Tongue (tissue), 2 donors: Measurements from ENCODE around the gene CDK14. TPM values are rescaled to one million over a fixed set of nuclear protein-coding genes. Genes with fewer than 3 reads are reported as not detected.

Experiments used
- DNase-seq: peaks from one replicate; pipeline ENCODE4 v3.0.0-alpha.2; 2015
- total RNA-seq: library from RNA; depleted of rRNA; stranded (reverse); fragments of >200 nt; gene quantifications from one replicate; pipeline ENCODE4 v1.2.3, GENCODE V29; 2014

The CDK14 gene
- total RNA-seq, 1 donor from 2014 or later, result 29.3 TPM

DNA sequence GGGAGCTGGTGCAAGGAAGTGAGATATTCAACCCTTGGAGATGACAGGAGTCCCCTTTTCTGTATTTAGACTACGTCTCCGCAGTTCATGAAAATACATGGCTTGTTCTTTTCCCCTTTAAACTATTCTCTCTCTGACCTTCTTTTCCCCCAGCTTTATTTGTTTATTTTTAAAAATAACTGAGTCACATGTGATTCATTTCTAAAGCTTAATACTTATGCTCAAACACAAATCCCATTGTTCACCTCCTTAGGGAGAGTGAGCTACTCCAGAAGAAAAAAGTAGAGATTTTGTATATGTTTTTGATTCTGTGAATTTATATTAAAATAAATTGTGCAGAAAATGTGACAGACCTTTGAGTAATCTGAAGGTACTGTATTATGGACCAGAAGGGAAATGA, 632.2 kb downstream of the CDK14 start:
- no peak for DNase-seq

- no peak for DNase-seq
Observed at GRCh38 chr7:91228927-91229558, 632.9 kb downstream of the CDK14 start.

- no peak for DNase-seq
Observed at GRCh38 chr7:91230100-91230499, 634.0 kb downstream of the CDK14 start.

- no peak for DNase-seq
Observed at GRCh38 chr7:91230503-91230902, 634.4 kb downstream of the CDK14 start.

- no peak for DNase-seq
Observed at GRCh38 chr7:91233212-91233611, 637.1 kb downstream of the CDK14 start.

DNA sequence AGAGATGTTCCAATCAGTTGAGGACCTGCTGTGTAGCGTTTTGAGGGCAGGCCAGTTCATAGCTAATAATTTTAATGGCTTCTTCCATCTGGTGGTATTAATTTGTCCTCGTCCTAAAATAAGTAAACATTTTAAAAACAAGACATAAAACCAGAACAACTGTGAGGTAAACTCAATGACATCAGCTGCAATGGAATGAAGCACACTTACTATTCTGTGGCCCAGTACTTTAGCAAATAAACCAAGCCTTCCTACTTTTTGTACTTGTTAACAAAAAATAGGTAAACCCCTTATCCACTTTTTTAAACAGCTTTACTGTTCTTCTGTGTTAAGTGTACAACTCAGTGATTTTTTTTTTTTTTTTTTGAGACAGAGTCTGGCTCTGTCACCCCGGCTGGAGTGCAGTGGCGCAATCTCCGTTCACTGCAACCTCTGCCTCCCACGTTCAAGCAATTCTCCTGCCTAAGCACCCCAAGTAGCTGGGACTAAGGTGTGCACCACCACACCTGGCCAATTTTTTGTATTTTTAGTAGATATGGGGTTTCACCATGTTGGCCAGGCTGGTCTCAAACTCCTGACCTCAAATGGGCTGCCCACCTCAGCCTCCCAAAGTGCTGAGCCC, 639.2 kb downstream of the CDK14 start:
- DNase-seq, result no peak

DNA sequence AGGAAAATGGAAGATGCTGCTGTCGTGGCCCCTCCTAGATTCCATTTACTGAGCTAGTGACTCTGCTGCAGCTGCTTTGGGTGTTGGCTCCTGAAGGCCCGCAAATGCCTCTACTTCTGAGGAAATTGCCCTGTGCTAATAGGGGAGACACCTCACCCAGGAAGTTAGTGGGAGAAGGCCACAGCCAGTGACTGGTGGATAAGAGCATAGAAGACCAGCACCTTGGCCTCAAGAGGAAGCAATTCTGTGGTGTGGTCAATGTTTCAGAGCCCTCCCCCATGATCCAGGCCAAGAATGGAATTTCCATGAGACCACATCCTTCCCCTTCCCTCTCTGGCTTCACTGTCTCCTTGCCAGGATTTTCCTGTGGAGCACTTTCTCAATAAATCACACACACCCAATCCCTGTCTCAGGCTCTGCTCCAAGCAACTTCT, 643.1 kb downstream of the CDK14 start:
- peak; percentile 35 for DNase-seq

DNA sequence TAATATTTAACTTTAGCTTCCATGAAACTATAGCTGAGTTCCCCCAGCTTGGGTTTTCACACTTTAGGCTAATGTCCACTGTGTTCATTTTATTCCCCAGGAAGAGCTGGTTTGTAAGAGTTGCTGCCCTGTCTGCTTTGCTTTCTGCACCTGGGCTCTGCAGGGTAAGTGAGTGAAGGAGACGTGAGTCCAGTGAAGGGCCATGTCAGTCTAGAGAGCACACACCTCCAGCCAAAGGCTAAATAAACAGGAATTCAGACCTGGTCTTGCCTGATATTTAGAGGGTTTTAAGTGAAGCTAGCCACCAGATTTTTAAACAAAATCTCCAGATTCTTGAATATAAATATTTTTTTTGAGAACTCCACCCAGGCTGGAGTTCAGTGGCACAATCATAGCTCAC, 643.7 kb downstream of the CDK14 start:
- no peak for DNase-seq

DNA sequence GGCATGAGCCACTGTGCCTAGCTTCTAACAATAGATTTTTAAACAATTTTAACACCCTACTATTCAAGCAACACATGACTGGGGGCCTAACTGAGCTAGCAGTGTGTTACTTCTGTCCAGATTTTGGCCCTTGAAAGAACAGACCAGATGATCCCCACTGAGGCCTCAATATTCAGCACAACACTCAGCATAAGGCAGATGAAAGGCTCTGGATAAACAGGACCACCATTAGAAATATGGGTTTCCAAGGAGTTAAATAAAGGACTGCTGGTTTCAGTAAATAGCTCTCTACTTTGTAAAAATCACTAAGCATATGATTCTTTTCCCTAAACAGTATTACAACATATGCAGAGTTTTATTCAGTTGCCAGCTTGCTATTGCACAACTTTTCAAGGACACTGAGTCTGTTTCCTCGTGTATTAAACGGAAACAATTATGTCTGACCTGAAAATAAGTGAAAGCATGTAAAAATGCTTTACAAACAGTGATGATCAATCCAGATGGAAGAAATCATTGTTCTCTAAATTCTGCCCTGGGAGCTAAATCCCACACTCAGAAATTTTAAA, 644.3 kb downstream of the CDK14 start:
- peak; percentile 74 for DNase-seq

- DNase-seq, result no peak
Observed at GRCh38 chr7:91242097-91242844, 646.1 kb downstream of the CDK14 start.

DNA sequence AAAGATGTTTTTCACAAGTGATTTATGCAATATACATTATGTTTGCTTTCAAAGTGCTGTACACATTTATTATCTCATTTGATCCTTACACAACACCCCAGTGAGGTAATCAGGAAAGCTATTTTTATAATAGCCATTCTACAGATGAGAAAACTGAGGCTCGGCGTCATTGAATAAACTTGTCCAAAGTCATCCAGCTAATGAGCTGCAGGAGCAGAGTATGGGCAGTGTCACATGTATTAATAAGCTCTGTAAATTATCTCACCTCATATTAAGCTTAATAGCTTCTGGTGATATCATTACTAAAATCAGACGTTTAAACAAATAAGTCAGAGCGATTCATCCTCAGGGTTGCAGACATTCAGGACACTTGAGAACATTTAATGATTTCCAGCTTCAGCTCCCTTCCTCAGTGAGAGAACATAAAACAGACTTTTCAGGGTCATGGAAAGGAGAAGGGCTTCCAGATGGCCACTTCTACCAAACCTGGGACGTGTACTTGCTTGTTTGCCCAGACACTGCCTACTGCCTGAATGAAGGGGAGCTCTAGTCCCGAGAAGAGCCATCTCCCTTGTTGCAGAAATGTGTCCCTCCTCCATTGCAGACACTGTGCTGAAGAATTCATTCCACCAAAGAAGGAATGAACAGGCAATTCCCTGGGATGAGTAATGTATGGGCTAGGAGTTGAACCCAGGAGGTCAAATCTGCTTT, 647.6 kb downstream of the CDK14 start:
- peak; percentile 54 for DNase-seq

- DNase-seq, result no peak
Observed at GRCh38 chr7:91247500-91247899, 651.4 kb downstream of the CDK14 start.

DNA sequence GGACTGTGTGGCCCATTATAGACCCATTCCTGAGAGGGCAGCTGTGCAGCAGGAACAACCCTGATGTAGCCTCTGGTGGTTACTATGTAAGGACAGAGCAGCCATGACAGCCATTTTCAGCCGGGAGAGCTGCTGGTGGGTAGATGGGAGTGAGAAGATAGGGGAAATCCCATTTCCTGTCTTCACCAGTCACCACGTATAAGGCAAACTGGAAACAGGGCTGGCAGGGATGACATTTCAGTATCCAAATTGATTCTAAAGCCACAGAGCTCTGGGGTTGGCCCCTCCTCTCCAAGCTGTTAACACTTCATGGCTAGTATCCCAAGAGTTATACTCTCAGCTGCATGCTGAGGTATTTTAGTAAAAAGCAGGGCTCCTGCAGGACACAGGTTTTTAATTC, 652.9 kb downstream of the CDK14 start:
- no peak for DNase-seq

GRCh38 chr7:91249506-91250233, 653.5 kb downstream of the CDK14 start:
- DNase-seq, result no peak

GRCh38 chr7:91250706-91251105, 654.6 kb downstream of the CDK14 start:
- DNase-seq, result no peak

- DNase-seq, result no peak
Observed at GRCh38 chr7:91251877-91252276, 655.8 kb downstream of the CDK14 start.

Other genes with a start within 250 kb of the CDK14 start
- 16.1 TPM for gene GTPBP10, start 249.6 kb upstream of the CDK14 start, total RNA-seq
- 26.9 TPM for gene CLDN12, start 192.9 kb upstream of the CDK14 start, total RNA-seq
- not detected for gene PTTG1IP2, start 126.7 kb upstream of the CDK14 start, total RNA-seq